Measurements from ENCODE around the gene CCNH. TPM values are rescaled to one million over a fixed set of nuclear protein-coding genes. Genes with fewer than 3 reads are reported as not detected.

The CCNH gene
- total RNA-seq, 1 experiment from 2014 or later = 63.2 TPM

DNA sequence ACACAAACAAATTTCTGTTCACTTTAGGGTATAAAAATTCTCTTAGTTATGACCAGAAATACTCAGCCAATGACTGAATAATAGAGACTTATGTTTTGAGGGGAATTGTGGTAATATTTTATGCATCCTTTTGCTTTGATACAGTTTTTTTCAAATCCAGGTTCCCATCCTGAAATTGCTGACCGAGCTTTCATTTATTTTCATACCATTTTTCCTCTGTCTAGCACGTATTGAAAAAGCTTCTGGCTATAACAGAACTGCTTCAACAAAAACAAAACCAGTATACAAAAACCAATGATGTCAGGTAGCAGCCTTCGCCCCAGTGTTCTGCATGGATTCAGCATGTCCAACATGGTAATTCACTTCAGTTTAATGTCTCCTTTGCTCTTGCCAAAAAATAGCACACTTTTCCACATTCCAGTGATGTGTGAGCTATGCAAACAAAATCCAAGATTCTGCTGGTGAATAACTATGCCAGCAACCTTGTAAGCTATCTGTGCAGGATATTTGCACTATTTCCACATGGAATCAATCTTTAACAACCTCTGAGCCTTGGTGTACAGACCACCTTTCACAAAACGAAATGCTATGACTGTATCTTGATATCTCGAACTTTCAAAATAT, 22.0 kb downstream of the CCNH start:
- H3K27ac ChIP-seq (ENCODE audit: low read depth, low read length) = no peak overlapping the region
- no peak overlapping the region for H3K9ac ChIP-seq (ENCODE audit: low read length)
- no peaks in the 10 kb centered on the region for H3K9me2 ChIP-seq (ENCODE audit: insufficient read depth)
- peaks cover 28% of the 10 kb centered on the region for H3K79me2 ChIP-seq (ENCODE audit: insufficient read depth, low read length)
- ChIA-PET RAD21 (ENCODE audit: low non-redundant PET in 1 of 2, low total read pairs in 2 of 2, uncharacterized antibody in 2 of 2, unreplicated experiment in 2 of 2) (no interaction called here), POLR2A (no interaction called here), CTCF (no interaction called here)
- H2AFZ ChIP-seq (ENCODE audit: low read depth, low read length, poor library complexity, severe bottlenecking) = no peak overlapping the region
- no peaks in the 10 kb centered on the region for H3K27me3 ChIP-seq (ENCODE audit: insufficient read depth, low read length)
- TSS peak; percentile 4 for BruUV-seq (replicated peaks)
- peaks cover 64% of the 10 kb centered on the region in 2 experiments for H3K36me3 ChIP-seq (ENCODE audit: control insufficient read depth in 1 of 2, insufficient read depth in 2 of 2, low read length in 2 of 2)
- no peak for ATAC-seq
- intact Hi-C loops (cut with micrococcal nuclease) = no loop called here
- no peak overlapping the region for H3K4me2 ChIP-seq (ENCODE audit: low read length)
- no peak overlapping the region for H3K4me3 ChIP-seq (replicated peaks in 1 of 2; ENCODE audit: low read depth in 1 of 2, low read length in 2 of 2)
- peaks cover 4% of the 10 kb centered on the region; the same call in 1 of the 2 replicates for H4K20me1 ChIP-seq (ENCODE audit: insufficient read depth)
- no peaks in the 10 kb centered on the region for H3K9me3 ChIP-seq (ENCODE audit: control insufficient read depth in 1 of 2, insufficient read depth in 1 of 2, low read depth in 1 of 2, low read length in 2 of 2)
- TF ChIP-seq, protein P1, sequence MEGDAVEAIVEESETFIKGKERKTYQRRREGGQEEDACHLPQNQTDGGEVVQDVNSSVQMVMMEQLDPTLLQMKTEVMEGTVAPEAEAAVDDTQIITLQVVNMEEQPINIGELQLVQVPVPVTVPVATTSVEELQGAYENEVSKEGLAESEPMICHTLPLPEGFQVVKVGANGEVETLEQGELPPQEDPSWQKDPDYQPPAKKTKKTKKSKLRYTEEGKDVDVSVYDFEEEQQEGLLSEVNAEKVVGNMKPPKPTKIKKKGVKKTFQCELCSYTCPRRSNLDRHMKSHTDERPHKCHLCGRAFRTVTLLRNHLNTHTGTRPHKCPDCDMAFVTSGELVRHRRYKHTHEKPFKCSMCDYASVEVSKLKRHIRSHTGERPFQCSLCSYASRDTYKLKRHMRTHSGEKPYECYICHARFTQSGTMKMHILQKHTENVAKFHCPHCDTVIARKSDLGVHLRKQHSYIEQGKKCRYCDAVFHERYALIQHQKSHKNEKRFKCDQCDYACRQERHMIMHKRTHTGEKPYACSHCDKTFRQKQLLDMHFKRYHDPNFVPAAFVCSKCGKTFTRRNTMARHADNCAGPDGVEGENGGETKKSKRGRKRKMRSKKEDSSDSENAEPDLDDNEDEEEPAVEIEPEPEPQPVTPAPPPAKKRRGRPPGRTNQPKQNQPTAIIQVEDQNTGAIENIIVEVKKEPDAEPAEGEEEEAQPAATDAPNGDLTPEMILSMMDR (IDR thresholded peaks at IDR 0.05 in 2 of 3, conservative IDR thresholded peaks at IDR 0.05 in 1 of 3; ENCODE audit: borderline replicate concordance in 1 of 3, insufficient read depth in 1 of 3, low read depth in 2 of 3, low read length in 2 of 3) = no peak
- no peak for TF ChIP-seq POLR2AphosphoS5 (IDR thresholded peaks at IDR 0.05; ENCODE audit: low read depth, low read length)
- TF ChIP-seq EZH2phosphoT487 (IDR thresholded peaks at IDR 0.05; ENCODE audit: borderline replicate concordance) = no peak
- TF ChIP-seq POLR2A (IDR thresholded peaks at IDR 0.05; ENCODE audit: borderline replicate concordance, extremely low read depth, insufficient read depth, insufficient read length) = no peak
- no peak for TF ChIP-seq ZBTB33 (IDR thresholded peaks at IDR 0.05; ENCODE audit: extremely low read depth, insufficient replicate concordance, low read length)
- TF ChIP-seq SP1 (IDR thresholded peaks at IDR 0.05; ENCODE audit: low read depth) = no peak
- TF ChIP-seq ZFX (IDR thresholded peaks at IDR 0.05) = no peak
- DNase-seq (ENCODE audit: low read depth, low spot score) = no peak
- H3K4me1 ChIP-seq (ENCODE audit: control insufficient read depth in 1 of 2, insufficient read depth in 2 of 2, low read length in 2 of 2) = peaks cover 0 to 10% of the 10 kb centered on the region in 2 experiments; a peak in 1 of 4 replicates

Measured in HCT116 (cell line).